Stimulated activated CD8-positive, alpha-beta memory T cell treated with anti-CD3 and anti-CD28 coated beads, Interleukin-4, amount 100 ng/mL, for 48 hours (primary cell): ENCODE data around the gene HNRNPA3.
"Not testable (repeated sequence)": the region's sequence is repeated elsewhere in the genome, so short reads cannot be mapped to it uniquely, and the experiment has no call there.

Experiments used
- DNase-seq: peaks from one replicate; pipeline ENCODE4 v3.0.0-alpha.2; 2020

HNRNPA3 gene

DNA sequence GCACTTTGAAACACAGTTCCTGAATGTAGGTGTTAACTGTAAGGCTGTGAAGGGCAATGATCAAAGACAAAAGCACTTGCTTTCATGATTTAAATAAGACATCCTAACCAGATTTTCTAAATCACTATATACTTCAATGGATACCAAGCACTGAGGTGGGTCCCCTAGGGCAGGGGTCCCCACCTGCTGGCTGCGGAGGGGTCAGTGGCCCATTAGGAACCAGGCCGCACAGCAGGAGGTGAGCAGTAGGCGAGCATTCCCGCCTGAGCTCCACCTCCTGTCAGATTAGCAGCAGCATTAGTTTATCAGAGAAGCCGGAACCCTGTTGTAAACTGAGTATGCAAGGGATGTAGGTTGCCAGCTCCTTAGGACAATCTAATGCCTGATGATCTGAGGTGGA, 44.9 kb downstream of the HNRNPA3 start:
- DNase-seq = no peak

DNA sequence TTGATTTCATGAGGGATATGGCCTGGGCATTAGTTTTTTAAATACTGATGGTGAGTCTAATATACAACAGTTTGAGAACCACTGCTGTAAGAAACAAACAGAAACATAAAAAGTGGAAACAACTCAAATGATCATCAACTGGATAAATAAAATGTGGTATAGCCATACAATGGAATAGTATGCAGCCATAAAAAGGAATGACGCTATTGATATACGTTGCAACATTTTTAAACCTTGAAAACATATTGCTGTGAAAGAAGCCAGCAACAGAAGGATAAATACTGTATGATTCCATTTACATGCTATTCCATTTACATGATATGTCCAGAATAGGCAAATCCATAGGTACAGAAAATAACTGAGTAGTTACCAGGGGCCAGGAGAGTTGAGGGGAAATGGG, 45.5 kb downstream of the HNRNPA3 start:
- no peak for DNase-seq

DNA sequence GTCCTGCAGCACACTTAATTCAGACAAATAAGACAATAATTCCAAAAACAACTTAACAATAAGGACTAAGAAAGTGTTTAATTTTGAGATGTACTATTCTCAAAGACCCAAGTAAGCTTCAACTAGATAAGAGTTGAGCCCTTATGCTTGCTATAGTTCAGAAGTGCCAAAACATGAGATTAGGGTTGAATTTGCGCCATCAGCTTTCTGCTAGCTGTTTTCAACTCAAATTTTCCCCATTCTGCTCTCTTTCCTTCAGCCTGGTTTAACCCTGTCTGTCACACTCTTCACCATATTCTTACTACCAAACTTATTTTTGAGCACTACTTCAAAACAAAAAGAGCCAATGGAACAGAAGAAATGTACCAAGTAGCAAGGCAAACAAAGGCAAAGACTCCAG, 47.8 kb downstream of the HNRNPA3 start:
- no peak for DNase-seq

DNA sequence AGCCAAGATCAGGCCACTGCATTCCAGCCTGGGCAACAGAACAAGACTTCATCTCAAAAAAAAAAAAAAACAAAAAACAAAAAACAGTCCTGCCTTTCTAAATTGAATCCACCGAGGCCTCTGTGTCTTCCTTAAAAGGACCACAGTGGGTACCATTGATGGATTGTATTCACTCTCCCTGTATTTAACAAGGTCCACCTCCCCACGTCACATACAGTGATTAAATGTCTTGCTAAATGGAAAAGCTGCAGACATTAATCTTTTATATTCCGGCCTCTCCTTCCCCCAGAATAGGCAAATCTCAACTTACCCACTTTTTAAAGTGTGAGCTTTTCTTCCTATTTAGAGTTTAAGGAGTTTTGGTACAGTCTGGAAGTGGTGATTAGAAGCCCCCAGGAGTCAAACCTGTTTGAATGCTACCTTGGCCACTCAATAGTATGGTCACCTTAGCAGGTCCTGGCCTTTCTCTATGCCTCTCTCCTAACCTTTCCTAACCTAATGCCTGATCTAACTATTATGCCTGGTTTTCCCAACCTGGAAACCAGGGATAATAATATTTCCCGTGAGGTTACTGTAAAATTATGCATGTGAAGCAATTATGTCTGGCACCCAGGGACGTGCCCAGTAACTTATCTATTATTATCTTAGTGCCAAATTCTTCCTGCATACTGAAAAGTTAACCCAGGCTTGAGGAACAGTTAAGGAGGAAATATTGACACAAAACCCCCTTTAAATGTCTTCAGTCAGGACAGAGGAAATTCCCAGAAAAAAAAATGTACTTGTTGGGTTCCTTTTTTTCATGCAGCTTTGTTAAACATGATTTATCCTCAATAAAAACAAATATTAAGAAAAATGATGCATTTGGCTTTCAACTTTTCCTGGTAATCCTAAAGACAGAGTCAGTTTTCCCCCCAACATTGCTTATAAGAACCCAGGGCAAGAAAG, 48.8 kb downstream of the HNRNPA3 start:
- DNase-seq = no peak

DNA sequence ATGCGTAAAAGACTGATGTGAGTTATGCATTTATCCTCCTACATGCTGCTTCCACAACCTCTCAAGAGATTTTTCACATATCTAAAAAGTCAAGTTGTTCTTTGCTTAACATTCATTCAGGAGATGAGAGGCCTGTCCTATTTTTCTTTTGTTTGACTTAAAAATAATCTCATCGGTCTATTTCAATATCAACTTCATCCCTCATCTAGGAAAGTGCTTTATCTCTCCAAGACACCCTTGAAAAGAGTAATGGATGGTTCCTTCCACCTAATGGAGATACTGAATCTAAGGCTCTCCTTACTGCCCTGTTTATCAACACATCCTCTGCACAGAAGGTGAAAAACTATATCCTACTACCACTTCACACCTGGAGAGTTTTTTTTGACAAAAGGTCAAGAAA, 49.5 kb downstream of the HNRNPA3 start:
- DNase-seq = no peak

DNA sequence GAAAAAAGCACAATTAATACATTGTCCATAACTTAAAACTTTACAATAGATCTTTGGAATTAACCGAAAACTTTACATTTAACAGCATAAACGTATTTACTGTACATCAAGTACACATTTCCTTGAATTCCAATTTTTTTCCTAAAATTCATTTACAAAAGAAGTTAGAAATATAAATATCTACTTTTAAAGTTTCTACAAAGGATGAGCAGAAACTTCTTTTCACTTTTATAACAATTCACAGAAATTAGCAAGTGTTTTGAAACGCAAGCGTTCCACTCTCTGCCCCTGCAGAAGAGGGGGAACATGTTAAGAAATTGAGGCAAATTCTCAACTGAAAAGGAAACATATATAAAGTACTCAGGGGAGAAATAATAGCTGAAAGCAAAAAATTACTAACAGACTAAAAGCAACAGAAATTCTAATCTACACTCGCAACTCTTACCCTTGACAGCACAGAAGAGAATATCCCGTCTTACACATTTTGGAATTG, 50.4 kb downstream of the HNRNPA3 start:
- no peak for DNase-seq

DNA sequence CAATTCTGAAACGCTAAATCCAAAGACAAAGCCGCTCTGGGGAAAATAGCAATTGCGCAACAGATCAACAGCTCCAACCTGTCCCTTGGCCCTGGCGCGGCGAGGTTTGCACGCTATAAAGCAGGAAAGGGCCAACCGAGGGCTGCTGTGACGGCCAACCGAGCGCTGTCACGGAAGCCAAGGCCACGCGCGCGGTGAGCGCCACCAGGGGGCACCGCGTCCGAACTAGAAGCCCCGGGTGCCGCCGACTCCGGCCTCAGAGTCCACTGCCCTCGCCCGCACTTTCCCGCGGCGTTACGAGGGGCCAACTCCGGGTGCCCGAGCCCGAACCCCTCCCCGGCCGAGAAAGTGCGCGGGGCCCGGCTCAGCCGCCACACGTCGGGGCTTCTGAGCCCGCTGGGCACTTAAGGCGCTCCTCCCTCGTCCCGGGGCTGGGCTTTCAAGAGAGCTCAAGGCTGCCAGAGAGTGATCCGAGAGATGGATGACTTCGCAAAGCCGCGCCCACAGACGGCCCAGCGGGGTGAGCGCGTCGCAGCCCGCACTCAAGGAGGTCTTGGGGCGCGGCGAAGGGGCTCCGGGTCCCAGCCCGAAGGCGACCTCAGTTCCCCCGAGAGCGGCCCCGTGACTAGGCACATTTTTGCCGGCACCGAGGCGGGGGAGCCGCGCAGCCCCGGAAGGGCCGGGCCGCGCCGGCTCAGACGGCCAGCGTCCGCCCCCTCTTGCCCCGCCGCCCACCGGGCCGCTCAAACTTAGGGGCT, 51.0 kb downstream of the HNRNPA3 start:
- DNase-seq = peak; percentile 96

DNA sequence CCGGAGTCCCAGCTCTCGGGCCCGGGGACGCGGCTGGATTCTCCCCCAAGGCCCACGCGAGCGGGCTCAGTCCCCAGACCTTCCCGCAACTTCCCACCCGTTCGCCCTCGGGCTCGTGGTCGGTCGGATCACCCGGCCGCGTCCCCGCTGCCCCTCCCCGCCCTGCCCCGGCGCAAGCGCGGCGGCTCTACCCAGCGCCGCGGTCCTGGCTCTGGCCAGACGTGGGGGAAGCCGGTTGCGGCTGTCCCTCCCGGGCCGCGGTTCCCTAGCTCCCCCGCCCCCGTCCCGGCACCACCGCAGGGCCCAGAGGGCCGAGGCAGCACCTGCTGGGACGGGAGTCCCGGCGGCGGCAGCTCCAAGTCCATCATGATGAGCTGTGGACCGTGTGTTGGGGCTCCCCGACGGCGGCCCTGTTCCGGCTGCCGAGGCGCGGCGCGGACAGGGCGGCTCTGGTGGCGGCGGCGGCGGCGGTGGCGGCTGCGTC, 51.7 kb downstream of the HNRNPA3 start:
- no peak for DNase-seq

DNA sequence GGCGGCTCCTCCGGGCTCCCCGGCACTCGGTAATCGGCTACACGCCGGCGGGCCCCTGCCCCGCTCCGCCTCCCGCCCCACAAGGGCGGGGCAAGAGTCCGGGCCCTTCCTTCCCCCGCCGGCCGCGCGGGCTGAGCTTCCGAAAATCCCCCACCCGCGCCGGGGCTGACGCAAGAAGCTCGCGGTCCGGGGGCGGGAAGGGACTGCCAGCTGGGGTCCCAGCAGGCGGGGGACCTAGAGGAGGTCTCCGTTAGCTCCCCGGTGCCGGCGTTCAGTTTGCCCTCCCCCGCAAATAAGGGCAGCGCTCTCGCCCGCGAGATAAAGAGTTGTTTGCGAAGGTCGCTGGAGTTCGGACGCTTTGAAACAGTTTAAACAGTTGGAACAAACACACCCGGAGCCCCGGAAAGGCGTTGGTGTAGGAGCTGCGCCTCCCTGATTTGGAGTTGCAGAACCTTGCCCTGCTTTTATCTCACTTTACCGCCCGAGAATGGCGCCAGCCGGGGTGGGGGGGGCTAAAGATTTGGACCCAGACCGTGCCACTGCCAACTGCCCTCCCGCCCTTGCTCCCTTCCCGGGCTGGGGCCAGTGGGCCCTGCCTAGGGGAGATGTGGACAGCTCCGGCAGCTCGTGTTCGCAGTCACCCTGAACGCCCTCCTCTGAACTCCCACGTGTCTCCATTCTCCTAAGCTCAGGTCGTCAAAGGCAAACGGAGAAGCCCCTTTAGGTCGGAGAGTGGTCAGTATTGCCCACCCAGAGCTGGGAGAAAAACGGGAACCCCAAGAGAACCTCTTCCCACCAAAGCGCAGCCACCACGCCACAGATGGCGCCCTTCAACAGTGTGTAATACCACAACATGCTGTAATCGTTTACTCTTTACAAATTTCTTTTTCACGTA, 52.3 kb downstream of the HNRNPA3 start, which contains the start of gene NFE2L2:
Gene NFE2L2 (minus strand): TSS at position 35 of the 895 bp plus-strand sequence. CDS start 151 bp downstream, outside the sequence.
- DNase-seq = peak; percentile 97

DNA sequence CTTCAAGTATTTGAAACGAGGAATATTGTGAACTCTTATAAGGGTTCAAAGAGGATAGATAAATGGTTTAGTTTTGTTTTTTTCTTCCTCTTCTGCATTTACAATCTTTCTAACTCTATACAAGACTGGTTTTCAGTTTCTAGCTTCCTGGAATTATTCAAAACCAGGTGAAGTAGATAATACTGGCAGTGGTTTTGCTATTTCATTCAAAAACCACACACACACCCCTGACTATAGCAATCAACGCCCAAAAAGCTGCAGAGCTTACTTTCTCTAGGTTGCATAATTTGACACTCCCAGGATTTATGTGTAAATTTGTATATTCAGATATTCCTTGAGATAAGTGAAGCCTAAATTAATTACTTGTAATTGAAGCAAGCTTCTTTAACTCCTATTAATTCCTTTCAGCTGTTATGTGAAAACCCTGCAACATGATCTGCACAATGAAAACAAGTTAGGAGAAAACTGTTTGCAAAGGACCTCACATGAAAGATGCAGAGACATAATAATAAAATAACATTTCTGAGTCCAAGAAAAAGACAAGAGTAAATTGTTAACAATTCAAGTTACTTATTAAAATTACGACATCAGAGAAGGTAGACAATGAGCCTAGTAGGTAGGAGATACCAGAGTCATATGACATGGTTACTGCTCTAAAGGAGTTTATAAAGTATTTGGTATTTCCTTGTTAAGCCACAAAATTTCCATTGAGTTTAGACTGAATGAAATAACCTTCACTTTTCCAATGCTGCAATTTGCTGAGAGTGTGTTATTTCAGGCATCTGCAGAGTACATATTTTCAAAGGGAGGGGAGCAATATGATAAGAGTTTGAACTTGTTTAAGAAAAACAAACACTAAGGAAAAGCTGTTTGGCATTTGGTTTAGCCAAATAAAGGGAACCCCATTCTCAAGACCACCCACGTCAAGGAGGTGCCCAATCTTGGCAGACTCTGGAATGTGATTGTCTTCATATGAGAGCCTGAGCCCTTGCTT, 53.5 kb downstream of the HNRNPA3 start:
- no peak for DNase-seq

DNA sequence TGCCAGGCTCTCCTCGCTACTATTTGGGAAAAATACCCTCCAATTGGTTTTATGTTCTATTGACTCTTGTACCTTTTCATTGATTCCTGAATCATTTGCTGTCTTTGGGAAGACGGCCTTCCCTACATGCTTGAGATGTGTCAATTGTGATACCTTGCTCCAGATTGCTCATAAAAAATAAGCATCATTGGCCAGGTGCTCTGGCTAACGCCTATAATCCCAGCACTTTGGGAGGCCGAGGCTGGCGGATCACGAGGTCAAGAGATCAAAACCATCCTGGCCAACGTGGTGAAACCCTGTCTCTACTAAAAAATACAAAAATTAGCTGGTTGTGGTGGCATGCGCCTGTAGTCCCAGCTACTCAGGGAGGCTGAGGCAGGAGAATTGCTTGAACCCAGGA, 54.4 kb downstream of the HNRNPA3 start:
- not testable (repeated sequence) for DNase-seq

DNA sequence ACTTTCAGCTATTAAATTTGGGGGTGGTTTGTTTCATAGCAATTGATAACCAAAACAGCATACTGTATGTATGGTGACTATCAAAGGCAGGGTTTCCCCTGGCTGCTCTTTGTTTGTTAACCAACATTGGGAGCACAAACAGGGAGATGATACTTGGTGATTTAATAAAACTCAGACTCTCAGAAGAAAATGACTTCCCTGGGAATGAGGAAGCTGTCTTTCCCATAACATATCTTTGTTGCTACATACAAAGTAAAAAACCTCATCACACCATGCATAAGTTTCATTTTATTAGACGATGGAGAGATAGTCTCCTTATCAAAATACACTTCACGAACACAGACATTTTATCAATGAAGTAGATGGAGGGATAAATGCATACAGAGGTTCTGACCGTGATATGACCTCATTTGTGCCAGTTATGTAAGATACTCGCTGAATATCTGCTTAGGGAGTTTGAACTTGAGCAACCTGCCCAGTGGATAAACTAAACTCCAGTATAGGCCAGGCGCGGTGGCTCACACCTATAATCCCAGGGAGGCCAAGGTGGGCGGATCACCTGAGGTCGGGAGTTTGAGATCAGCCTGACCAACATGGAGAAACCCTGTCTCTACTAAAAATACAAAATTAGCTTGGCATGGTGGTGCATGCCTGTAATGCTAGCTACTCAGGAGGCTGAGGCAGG, 55.7 kb downstream of the HNRNPA3 start:
- no peak for DNase-seq

DNA sequence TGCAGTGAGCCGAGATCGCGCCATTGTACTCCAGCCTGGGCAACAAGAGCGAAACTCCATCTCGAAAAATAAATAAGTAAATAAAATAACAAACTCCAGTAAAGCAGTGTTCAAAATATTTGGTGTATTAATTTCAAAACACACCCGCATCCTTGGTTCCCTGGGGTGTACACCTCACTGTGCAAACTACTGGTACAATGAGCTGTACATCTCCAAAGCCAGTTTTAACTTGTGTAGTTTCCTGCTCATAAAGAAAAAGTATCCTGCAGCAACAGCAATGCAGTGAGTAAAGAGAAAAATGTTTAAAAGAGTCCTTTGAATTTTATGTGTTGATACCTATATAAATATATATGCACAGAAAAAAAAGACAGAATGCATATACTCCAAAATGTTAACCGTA, 56.3 kb downstream of the HNRNPA3 start:
- DNase-seq = no peak

DNA sequence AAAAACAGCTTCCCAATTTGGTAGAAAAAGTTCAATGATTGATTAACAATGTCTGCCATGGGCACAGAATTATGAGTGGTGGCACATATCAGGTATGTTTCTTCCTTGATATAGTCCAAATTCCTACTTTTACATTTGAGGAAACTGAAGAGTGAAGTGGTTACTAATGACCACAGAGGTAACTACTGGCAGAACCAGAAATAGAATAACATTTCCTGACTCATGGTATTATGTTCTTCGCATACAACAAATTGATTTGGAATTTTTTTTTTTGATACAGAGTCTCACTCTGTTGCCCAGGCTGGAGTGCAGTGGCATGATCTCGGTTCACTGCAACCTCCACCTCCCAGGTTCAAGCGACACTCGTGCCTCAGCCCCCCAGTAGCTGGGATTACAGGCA, 57.9 kb downstream of the HNRNPA3 start:
- no peak for DNase-seq

DNA sequence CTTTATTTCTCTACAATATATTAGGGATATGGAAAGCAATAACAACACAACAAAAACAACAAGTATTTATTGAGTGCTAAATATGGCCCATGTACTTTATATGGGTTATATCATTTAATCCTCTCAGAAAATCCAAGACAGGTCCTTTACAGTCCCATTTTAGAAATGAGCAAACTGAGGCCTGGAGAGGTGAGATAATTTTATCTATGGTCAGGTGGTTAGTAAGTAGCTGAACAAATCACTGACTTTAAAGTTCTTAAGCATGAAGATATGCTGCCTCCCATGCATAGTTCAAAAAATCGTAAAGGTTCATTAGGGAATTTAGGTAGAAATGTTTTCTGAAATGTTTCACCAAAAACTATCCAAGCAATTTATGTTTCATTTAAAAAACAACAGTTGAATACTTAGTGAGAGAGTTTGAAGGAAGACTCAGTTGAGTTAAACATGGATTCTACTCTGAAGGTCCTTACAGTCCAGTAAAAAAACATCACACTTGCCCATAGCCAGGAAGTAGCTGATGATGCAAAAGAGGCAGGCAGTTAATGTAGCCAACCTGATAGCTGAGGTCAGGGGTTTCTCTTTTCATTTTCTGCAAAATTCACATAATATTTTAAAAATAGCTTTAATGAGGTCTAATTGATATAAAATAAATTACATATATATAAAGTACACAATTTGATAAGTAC, 59.5 kb downstream of the HNRNPA3 start:
- DNase-seq = no peak

DNA sequence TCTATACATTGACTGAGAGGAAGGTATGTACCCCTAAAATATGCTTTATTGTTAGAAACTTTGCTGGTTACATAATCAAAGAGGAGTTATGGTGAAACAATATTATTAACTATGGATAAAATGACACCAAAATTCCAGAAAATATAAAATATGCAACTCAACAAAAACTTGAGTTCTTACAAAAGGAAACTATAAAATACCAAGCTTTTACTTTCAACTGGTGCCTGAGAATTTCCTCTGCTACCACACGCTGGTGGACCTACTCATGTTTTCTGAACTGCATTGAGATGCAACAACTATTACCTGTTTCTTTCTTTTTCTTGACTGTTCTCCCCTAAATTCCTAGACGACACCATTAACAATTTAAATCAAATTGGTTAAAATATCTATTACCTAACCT, 60.2 kb downstream of the HNRNPA3 start:
- no peak for DNase-seq

DNA sequence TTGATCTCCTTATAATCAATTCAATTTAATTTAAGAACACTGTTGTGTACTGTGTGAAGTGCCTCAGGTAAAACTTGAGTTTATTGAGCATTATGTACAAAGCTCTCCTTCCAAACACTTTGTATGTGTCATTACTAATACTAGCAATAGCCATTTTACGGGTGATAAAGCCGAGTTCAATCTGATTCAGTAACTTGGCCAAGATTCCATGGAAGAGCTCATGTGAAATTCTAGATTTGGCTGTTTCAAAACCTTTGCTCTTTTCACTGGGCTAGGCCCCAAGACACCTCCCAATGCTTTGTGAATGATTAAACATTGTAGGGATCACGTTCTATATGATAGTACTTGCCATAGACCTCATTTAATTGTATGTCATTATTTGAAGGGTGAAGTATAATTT, 60.8 kb downstream of the HNRNPA3 start:
- no peak for DNase-seq
